NB4 (cell line): ENCODE measurements around the gene KDELR1.

Source experiments
- MYC ChIP-seq: IDR thresholded peaks from 2 replicates; pipeline ENCODE4 v1.6.1; 2011; ENCODE audit warnings: low read depth, low read length
- POLR2A ChIP-seq: IDR thresholded peaks from 2 replicates; pipeline ENCODE4 v1.6.1; 2011; ENCODE audit warnings: mild to moderate bottlenecking; ENCODE audit not compliant: insufficient read length; ENCODE audit errors: extremely low read depth
- TF ChIP-seq, protein P1 (sequence below): IDR thresholded peaks from one replicate; pipeline ENCODE4 v1.5.1; 2012; ENCODE audit warnings: low read depth, low read length
- TF ChIP-seq, protein P2 (sequence below): IDR thresholded peaks from 2 replicates; pipeline ENCODE4 v1.6.1; 2011; ENCODE audit warnings: low read depth, low read length

DNA sequence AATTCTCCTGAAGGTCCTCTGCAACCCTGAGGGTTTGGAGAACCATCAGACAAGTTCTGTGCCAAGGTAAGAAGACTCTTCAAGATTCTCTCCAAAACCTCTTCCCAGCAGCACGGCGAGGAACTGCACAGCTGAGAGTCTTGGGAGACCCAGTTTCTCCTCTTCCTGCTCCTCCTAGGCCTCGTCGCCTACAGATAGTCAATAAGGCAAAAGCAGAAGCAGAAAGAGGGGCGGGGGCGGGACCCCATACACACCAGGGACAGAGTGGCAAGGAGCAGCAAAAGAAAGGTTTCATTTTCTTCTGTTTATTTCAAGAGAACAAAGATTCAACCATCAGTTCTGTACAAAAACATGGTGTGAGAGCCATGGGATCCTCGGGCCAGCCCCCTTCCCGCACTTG lies 9.1 kb downstream of the KDELR1 start:
- TF ChIP-seq, protein P1, sequence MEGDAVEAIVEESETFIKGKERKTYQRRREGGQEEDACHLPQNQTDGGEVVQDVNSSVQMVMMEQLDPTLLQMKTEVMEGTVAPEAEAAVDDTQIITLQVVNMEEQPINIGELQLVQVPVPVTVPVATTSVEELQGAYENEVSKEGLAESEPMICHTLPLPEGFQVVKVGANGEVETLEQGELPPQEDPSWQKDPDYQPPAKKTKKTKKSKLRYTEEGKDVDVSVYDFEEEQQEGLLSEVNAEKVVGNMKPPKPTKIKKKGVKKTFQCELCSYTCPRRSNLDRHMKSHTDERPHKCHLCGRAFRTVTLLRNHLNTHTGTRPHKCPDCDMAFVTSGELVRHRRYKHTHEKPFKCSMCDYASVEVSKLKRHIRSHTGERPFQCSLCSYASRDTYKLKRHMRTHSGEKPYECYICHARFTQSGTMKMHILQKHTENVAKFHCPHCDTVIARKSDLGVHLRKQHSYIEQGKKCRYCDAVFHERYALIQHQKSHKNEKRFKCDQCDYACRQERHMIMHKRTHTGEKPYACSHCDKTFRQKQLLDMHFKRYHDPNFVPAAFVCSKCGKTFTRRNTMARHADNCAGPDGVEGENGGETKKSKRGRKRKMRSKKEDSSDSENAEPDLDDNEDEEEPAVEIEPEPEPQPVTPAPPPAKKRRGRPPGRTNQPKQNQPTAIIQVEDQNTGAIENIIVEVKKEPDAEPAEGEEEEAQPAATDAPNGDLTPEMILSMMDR: no peak
- TF ChIP-seq POLR2A (no peak), MYC (no peak)
- TF ChIP-seq, protein P2, sequence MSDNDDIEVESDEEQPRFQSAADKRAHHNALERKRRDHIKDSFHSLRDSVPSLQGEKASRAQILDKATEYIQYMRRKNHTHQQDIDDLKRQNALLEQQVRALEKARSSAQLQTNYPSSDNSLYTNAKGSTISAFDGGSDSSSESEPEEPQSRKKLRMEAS: no peak
